Stimulated activated CD4-positive, alpha-beta T cell treated with anti-CD3 and anti-CD28 coated beads, Interleukin-4, amount 100 ng/mL, for 4 hours (primary cell): Measurements from ENCODE around the gene HAO2.
"Not testable (repeated sequence)": the region's sequence is repeated elsewhere in the genome, so short reads cannot be mapped to it uniquely, and the experiment has no call there.

Source experiments
- DNase-seq, 2 experiments: peaks; one replicate each; pipeline ENCODE4 v3.0.0-alpha.2; 2020

Gene HAO2

GRCh38 chr1:119347858-119348257 lies 20.7 kb upstream of the HAO2 start:
- DNase-seq, result no peak

- no peak for DNase-seq
Measured at GRCh38 chr1:119348941-119349340, 19.6 kb upstream of the HAO2 start.

GRCh38 chr1:119350866-119351265 lies 17.7 kb upstream of the HAO2 start:
- DNase-seq, result not testable (repeated sequence)

- no peak for DNase-seq
Measured at GRCh38 chr1:119351997-119352396, 16.6 kb upstream of the HAO2 start.

GRCh38 chr1:119353836-119354235 lies 14.7 kb upstream of the HAO2 start:
- DNase-seq, result no peak

- DNase-seq, result no peak
Measured at GRCh38 chr1:119358636-119359035, 9.9 kb upstream of the HAO2 start.

- no peak for DNase-seq
Measured at GRCh38 chr1:119359730-119360129, 8.9 kb upstream of the HAO2 start.

- no peak for DNase-seq
Measured at GRCh38 chr1:119361205-119361604, 7.4 kb upstream of the HAO2 start.

GRCh38 chr1:119361620-119362344 lies 6.8 kb upstream of the HAO2 start:
- DNase-seq, result no peak

- no peak for DNase-seq
Measured at GRCh38 chr1:119363162-119363561, 5.4 kb upstream of the HAO2 start.

- no peak for DNase-seq
Measured at GRCh38 chr1:119364640-119365039, 3.9 kb upstream of the HAO2 start.

- no peak for DNase-seq
Measured at GRCh38 chr1:119366424-119366823, 2.2 kb upstream of the HAO2 start.

- DNase-seq, result no peak
Measured at GRCh38 chr1:119367432-119368124, 1.0 kb upstream of the HAO2 start.

- DNase-seq, result no peak
Measured at GRCh38 chr1:119370748-119371147, 2.2 kb downstream of the HAO2 start.

- DNase-seq, result no peak
Measured at GRCh38 chr1:119371815-119372214, 3.2 kb downstream of the HAO2 start.

- no peak for DNase-seq
Measured at GRCh38 chr1:119372503-119373086, 4.0 kb downstream of the HAO2 start.

GRCh38 chr1:119373465-119373864 lies 4.9 kb downstream of the HAO2 start:
- DNase-seq, result no peak

GRCh38 chr1:119374208-119374874 lies 5.8 kb downstream of the HAO2 start:
- DNase-seq, result no peak

- no peak for DNase-seq
Measured at GRCh38 chr1:119375366-119375765, 6.8 kb downstream of the HAO2 start.

GRCh38 chr1:119376594-119376993 lies 8.0 kb downstream of the HAO2 start:
- no peak for DNase-seq

- not testable (repeated sequence) for DNase-seq
Measured at GRCh38 chr1:119377594-119377993, 9.0 kb downstream of the HAO2 start.

- no peak for DNase-seq
Measured at GRCh38 chr1:119379117-119379516, 10.5 kb downstream of the HAO2 start.

- no peak for DNase-seq
Measured at GRCh38 chr1:119380304-119380703, 11.7 kb downstream of the HAO2 start.
